ENCODE measurements around the gene IFI27L2. TPM values are rescaled to one million over a fixed set of nuclear protein-coding genes. Genes with fewer than 3 reads are reported as not detected.
A peak's percentile ranks its signal among the peaks of the same experiment; 100 is the strongest.

IFI27L2 gene
- total RNA-seq, 1 donor from 2014 or later: 28.5 TPM

GRCh38 chr14:94111276-94112095, 17.9 kb downstream of the IFI27L2 start:
- H3K9me3 Mint-ChIP-seq: no peaks in the 10 kb centered on the region
- H3K4me3 Mint-ChIP-seq: no peak overlapping the region
- no peak for TF ChIP-seq CTCF (IDR thresholded peaks at IDR 0.05; ENCODE audit: unreplicated experiment)
- H3K27me3 Mint-ChIP-seq (ENCODE audit: low read depth): peaks cover 23% of the 10 kb centered on the region
- peaks cover 7% of the 10 kb centered on the region for H3K4me1 Mint-ChIP-seq
- no peaks in the 10 kb centered on the region for H3K36me3 Mint-ChIP-seq
- no peak for DNase-seq (ENCODE audit: low spot score in 2 of 2, unreplicated experiment in 2 of 2)
- H3K27ac Mint-ChIP-seq: no peak overlapping the region

- H3K27ac Mint-ChIP-seq: no peak within 1 kb of the TSS
- no peak for TF ChIP-seq CTCF (IDR thresholded peaks at IDR 0.05; ENCODE audit: unreplicated experiment)
- H3K36me3 Mint-ChIP-seq: no peaks in the 10 kb centered on the region
- no peak within 1 kb of the TSS for H3K4me3 Mint-ChIP-seq
- DNase-seq (ENCODE audit: low spot score in 2 of 2, unreplicated experiment in 2 of 2): no peak
- H3K27me3 Mint-ChIP-seq (ENCODE audit: low read depth): peaks cover 15% of the 10 kb centered on the region
- H3K9me3 Mint-ChIP-seq: no peaks in the 10 kb centered on the region
- peaks cover 7% of the 10 kb centered on the region for H3K4me1 Mint-ChIP-seq
Observed at GRCh38 chr14:94110552-94111181, 18.7 kb downstream of the IFI27L2 start, which contains the start of gene IFI27. TSS of gene IFI27 (plus strand) at chr14:94110736.

GRCh38 chr14:94109915-94110250, 19.5 kb downstream of the IFI27L2 start:
- peaks cover 8% of the 10 kb centered on the region for H3K27me3 Mint-ChIP-seq (ENCODE audit: low read depth)
- no peak for DNase-seq (ENCODE audit: low spot score in 2 of 2, unreplicated experiment in 2 of 2)
- no peak overlapping the region for H3K4me3 Mint-ChIP-seq
- H3K36me3 Mint-ChIP-seq: no peaks in the 10 kb centered on the region
- H3K27ac Mint-ChIP-seq: no peak overlapping the region
- TF ChIP-seq CTCF (IDR thresholded peaks at IDR 0.05; ENCODE audit: unreplicated experiment): no peak
- peaks cover 7% of the 10 kb centered on the region for H3K4me1 Mint-ChIP-seq
- H3K9me3 Mint-ChIP-seq: no peaks in the 10 kb centered on the region

GRCh38 chr14:94104731-94105130, 24.7 kb downstream of the IFI27L2 start:
- H3K9me3 Mint-ChIP-seq: no peaks in the 10 kb centered on the region
- H3K4me1 Mint-ChIP-seq: peaks cover 5% of the 10 kb centered on the region
- no peak overlapping the region for H3K27ac Mint-ChIP-seq
- no peak for DNase-seq (ENCODE audit: low spot score in 2 of 2, unreplicated experiment in 2 of 2)
- no peak for TF ChIP-seq CTCF (IDR thresholded peaks at IDR 0.05; ENCODE audit: unreplicated experiment)
- H3K27me3 Mint-ChIP-seq (ENCODE audit: low read depth): no peaks in the 10 kb centered on the region
- peaks cover 1% of the 10 kb centered on the region for H3K36me3 Mint-ChIP-seq
- H3K4me3 Mint-ChIP-seq: no peak overlapping the region

DNA sequence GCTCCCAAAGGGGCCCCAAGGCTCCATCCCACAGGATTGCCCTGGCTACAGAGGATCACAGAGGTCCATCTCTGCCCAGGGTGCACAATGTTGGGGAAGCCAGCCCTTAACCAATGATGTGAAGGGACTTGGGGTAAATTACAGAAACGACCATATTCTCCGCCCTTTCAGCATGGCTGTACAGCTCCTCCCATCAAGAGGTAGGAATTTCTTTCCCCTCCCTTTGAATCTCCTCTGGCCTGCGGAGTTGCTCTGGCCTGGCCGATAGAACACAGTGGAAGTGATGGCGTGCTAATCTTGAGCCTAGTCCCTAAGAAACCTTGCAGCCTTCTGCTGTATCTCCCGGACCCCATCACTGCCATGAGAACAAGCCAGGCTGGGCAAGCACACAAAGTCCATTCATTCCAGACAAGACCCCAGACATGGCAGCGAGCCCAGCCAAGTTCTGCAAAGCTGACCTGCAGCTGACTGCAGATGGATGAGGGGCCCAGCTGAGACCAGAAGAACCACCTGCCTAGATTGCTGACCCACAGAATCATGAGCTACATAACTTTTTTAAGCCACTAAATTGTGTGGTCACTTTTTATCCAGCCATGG, 25.8 kb downstream of the IFI27L2 start:
- no peak for TF ChIP-seq CTCF (IDR thresholded peaks at IDR 0.05; ENCODE audit: unreplicated experiment)
- H3K27me3 Mint-ChIP-seq (ENCODE audit: low read depth): no peaks in the 10 kb centered on the region
- H3K4me3 Mint-ChIP-seq: no peak overlapping the region
- peaks cover 1% of the 10 kb centered on the region for H3K36me3 Mint-ChIP-seq
- DNase-seq (ENCODE audit: low spot score in 2 of 2, unreplicated experiment in 2 of 2): no peak
- H3K4me1 Mint-ChIP-seq: peaks cover 5% of the 10 kb centered on the region
- peak overlapping the region; percentile 30 for H3K27ac Mint-ChIP-seq
- H3K9me3 Mint-ChIP-seq: no peaks in the 10 kb centered on the region
